Muscle of leg (tissue), 11 donors: ENCODE results near the gene RPS6KB2. TPM values are rescaled to one million over a fixed set of nuclear protein-coding genes. Genes with fewer than 3 reads are reported as not detected.

Experiments used
- DNase-seq: peaks from one replicate; pipeline ENCODE4 v3.0.0; 2013
- H3K27ac ChIP-seq: one replicate; pipeline ENCODE4 v1.5.1; 2013; ENCODE audit warnings: mild to moderate bottlenecking, low read length, control low read depth
- H3K27me3 ChIP-seq: one replicate; pipeline ENCODE4 v1.6.1; 2013; ENCODE audit warnings: low read length; ENCODE audit not compliant: control insufficient read depth, insufficient read depth
- H3K36me3 ChIP-seq: one replicate; pipeline ENCODE4 v1.6.1; 2013; ENCODE audit warnings: low read length; ENCODE audit not compliant: control insufficient read depth, insufficient read depth
- H3K4me1 ChIP-seq: one replicate; pipeline ENCODE4 v1.6.1; 2013; ENCODE audit warnings: low read length; ENCODE audit not compliant: control insufficient read depth, insufficient read depth
- H3K4me3 ChIP-seq: one replicate; pipeline ENCODE4 v1.5.1; 2013; ENCODE audit warnings: low read length, control low read depth
- H3K9me3 ChIP-seq: replicated peaks from 2 replicates; pipeline ENCODE4 v1.6.1; 2013; ENCODE audit warnings: low read depth, low read length; ENCODE audit not compliant: control insufficient read depth
- WGBS: methylation state at CpG from one replicate; pipeline ENCODE4 v1.1.5; 2013; ENCODE audit warnings: missing lambda C conversion rate; ENCODE audit not compliant: insufficient coverage; 5-methylcytosine and 5-hydroxymethylcytosine counted together
- polyA plus RNA-seq, 8 donors: library from polyadenylated mRNA; unstranded; fragments of 120-200 nt; gene quantifications; one replicate each; pipeline versions ENCODE4 v1.2.1 to v1.2.3, GENCODE V29; 2013; ENCODE audit warnings: inconsistent platforms in 1 of 8, low replicate concordance in 1 of 8; ENCODE audit not compliant: insufficient read length in 8 of 8, insufficient read depth in 1 of 8
- total RNA-seq: library from RNA; stranded (reverse); fragments of 120-200 nt; gene quantifications from one replicate; pipeline ENCODE4 v1.2.4, GENCODE V29; 2013

Gene RPS6KB2
- total and polyA plus RNA-seq, 9 donors, result 27.9 to 45.5 (median 37.7) TPM

DNA sequence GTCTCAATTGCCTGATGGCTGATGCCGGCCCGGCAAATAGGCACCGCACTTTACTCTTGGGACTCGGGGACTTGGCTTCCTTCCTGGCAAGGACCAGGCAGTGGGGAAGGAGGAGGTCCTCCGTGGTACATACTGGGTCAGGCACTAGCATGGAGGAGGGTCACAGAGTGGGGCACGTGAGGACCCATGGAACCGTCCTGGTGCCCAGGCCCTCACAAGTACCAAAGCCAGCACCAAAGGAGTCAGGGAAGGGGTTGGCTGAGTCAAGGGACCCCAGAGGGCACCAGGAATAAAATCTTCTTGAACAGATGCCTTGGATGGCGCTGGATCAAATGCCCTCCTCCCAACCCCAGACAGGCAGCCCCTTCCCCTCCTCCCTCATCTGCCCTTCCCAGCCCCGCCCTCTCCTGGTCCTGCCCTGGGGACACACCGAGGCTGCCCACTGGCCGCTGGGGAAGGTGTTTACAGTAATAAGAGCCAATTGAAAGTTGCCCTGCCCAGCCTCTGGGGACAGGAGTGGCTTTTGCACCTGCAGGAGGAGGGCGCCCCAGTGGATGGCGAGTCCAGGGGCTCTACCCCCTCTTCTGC, 18.4 kb upstream of the RPS6KB2 start:
- Histone ChIP-seq H3K9me3 (no peaks in the 10 kb centered on the region), H3K4me1 (peaks cover 53% of the 10 kb centered on the region), H3K27ac (no peak overlapping the region), H3K4me3 (no peak overlapping the region), H3K36me3 (no peaks in the 10 kb centered on the region), H3K27me3 (peaks cover 55% of the 10 kb centered on the region)
- 51% methylated on average over 5 of the region's 13 CpGs for WGBS
- no peak for DNase-seq

DNA sequence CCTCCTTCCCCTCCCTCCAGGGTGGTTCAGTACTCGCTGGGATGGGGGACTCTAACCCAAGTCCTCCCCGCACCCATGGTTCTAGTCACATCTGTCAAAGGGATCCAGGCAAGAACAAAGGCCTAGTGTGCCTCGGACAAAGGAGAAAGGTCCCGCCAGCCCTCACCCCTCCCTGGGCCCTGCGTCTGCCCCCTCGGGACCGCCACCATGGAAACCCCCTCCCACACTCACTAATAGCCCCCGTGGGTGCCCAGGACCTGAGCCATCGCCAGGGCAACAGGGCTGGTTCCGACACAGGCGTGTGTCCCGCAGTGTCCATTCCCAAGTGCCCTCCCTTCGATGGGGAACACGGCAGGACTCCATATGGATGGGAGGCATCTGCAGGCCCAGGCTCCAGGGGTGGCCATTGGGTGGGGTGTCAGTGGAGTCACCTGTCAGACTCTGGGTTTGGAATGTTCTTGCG, 17.9 kb upstream of the RPS6KB2 start:
- Histone ChIP-seq H3K4me3 (no peak overlapping the region), H3K4me1 (peaks cover 58% of the 10 kb centered on the region), H3K36me3 (no peaks in the 10 kb centered on the region), H3K27me3 (peaks cover 55% of the 10 kb centered on the region), H3K27ac (no peak overlapping the region), H3K9me3 (no peaks in the 10 kb centered on the region)
- no peak for DNase-seq
- WGBS, result 63% methylated on average over 10 of the region's 15 CpGs

DNA sequence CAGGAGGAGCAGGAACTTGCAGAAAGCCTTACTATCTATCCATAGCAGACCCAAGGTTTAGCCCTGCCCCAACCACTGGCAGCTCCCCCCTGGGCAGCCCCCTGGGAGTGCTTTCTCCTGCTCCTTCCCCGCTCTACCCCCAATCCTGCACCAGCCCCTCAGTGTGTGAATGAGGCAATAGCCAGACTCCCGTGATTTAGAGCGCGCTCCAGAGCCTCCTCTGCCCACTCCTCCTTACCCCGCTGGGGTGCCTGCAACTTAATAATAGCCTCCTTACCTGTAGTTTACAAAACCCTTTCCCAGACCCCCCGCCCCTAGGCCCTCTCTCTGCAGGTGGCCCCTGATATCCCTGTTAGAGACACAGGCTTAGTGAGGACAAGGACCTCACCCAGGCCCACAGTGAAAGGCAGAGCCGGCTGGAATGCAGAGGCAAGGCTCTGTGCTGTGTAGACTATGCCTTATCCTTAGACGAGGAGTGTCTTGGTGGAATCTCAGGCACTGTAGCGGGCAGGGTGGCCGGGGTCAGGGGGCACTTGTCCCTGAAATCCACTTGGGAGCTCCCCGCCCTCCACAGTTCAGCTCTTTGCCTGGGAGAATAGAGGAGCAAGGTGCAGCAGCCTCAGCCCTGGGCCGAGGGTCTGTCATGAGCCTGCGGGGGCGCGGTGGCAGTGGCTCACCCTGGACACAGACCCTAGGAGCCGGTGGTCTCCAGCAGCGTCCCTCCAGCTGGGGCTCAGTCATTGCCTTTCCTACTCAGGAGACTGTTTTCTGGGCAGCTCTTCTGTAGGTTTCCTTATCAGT, 17.1 kb upstream of the RPS6KB2 start:
- Histone ChIP-seq H3K4me1 (peaks cover 63% of the 10 kb centered on the region), H3K36me3 (peaks cover 2% of the 10 kb centered on the region), H3K27ac (no peak overlapping the region), H3K27me3 (peaks cover 55% of the 10 kb centered on the region), H3K9me3 (no peaks in the 10 kb centered on the region), H3K4me3 (no peak overlapping the region)
- 83% methylated on average over 7 of the region's 17 CpGs for WGBS
- no peak for DNase-seq

DNA sequence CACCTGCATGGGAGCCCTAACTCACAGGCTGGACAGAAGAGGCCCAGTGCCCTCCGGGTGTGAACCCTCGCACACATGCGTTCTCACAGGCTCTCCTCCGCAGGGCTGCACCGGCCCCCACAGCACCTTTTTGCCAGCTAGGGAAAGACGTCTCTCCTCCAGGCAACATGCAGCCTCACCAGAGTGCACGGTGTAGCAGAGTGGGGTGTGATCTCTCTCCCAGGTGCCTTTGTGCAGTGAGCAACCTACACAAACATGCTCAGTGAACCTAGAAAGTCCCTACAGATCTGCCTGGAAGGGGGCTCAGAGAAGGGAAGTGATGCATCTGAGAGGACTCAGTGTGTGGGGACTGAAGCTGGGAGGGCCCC, 16.5 kb upstream of the RPS6KB2 start:
- Histone ChIP-seq H3K27me3 (peaks cover 55% of the 10 kb centered on the region), H3K27ac (no peak overlapping the region), H3K4me1 (peaks cover 68% of the 10 kb centered on the region), H3K36me3 (peaks cover 4% of the 10 kb centered on the region), H3K4me3 (no peak overlapping the region), H3K9me3 (no peaks in the 10 kb centered on the region)
- DNase-seq, result no peak
- no CpG with 5 or more reads among the region's 7 CpGs for WGBS

DNA sequence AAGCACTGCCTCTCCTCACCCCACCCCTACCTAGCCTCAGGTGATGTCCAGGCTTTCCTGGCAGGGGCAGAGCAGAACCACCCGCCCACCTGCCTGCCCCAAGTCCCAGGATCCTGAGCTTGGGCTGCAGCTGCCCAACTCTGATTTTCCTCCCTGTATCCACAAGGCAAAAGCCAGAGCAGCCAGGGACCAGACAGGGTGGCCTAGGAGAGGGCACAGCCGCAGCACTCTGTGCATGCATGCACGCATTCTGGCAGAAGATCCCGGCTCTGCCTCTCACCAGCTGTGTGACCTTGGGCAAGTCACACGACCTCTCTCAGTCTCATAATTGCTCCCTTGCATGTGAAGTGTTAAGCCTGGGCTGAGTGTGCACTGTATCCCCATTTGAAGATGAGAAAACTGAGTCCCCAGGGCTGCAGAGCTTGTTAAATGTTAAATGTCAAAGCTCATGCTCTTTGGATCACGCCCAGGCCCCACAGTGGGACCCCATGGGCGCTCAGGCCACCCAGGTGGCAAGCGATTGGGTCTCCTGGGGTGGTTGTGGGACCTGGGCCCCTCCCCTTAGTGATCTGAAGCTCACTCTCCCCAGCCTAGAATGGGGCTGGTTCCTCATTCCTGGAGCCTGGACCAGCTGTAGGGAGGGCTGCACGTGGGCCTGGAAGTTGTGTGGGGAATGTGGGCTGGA, 15.7 kb upstream of the RPS6KB2 start:
- 59% methylated on average over 5 of the region's 9 CpGs for WGBS

DNA sequence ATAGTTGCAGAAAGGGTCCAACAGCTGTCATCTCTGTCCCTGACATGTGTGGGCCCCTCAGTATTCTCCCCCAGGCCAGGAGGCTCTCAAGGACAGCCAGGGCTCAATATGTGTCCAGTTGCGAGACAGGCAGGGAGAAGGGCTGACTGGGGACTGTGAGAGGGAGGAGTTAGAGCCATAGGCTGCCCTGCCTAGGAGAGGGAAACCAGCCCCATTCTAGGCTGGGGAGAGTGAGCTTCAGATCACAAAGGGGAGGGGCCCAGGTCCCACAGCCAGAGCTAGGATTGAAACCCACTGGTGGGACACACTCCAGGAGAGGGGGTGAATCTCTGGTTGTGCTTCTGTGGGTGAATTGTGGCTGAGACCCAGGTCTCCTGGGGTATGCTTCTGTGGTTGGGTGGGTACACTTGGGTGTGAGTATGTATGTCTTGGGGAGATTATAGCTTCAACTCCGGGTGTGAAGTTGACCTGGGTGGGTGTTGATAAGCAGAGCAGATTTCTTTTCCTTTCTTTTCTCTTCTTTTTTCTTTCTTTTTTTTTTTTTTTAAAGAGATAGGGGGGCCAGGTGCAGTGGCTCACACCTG, 14.9 kb upstream of the RPS6KB2 start:
- Histone ChIP-seq H3K9me3 (no peaks in the 10 kb centered on the region), H3K4me3 (no peak overlapping the region), H3K4me1 (peaks cover 75% of the 10 kb centered on the region), H3K27me3 (peaks cover 51% of the 10 kb centered on the region), H3K36me3 (peaks cover 4% of the 10 kb centered on the region), H3K27ac (peak overlapping the region; percentile 29)
- DNase-seq, result no peak
- 57% methylated on average over 1 of the region's 2 CpGs for WGBS

More for the DNA sequence above, 15.7 kb upstream of the RPS6KB2 start:
- H3K27me3 ChIP-seq, result peaks cover 53% of the 10 kb centered on the region
- no peak for DNase-seq
- no peak overlapping the region for H3K27ac ChIP-seq
- peaks cover 74% of the 10 kb centered on the region for H3K4me1 ChIP-seq
- no peak overlapping the region for H3K4me3 ChIP-seq
- peaks cover 4% of the 10 kb centered on the region for H3K36me3 ChIP-seq
- no peaks in the 10 kb centered on the region for H3K9me3 ChIP-seq

DNA sequence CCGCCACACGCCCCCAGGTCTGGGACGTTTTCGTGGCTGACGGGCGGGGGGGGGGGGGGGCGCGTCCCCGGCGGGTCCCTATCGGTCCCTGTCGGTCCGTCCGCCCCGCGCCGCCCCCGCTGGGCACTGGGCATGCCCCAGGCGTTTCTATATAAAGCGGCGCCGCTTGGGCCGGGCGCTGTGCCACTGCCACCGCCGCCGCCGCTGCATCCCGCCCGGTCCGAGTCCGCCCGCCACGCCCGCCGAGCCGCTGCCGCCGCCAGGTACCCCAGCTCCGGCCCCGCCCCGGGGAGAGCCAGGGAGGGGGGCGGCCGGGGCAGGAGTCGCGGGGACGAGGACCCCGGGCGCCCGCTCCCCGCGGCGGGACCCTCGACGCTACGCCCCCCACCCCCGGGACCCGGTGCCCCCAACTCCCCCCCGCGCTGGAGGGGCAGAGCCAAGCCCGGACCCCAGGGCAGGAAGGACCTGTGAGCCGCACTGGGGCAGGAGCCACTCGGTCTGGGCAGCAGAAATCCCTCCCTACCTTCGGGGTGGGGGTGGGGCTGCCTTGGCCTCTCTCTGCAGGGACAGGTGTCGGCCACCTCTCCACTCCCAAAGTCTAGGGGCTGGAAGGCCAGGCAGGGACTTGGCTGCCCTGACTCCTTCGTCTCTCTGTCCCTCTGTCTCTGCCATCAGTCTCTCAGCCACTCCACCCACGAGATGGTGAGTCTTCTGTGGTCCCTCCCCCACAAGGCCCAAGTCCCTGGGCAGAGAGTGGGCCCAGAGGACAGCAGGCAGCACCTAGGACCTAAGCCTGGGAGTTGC, 12.6 kb upstream of the RPS6KB2 start, which contains the start of gene CARNS1:
CARNS1 (plus strand) TSS at position 178 of the 804 bp plus-strand sequence; CDS start at position 700, 522 bp downstream.
- H3K27ac ChIP-seq, result peak within 1 kb of the TSS; percentile 94
- peak within 1 kb of the TSS; percentile 44 for H3K4me3 ChIP-seq
- no peaks in the 10 kb centered on the region for H3K9me3 ChIP-seq
- H3K36me3 ChIP-seq, result peaks cover 4% of the 10 kb centered on the region
- WGBS, result 5% methylated on average over 43 of the region's 67 CpGs
- peaks cover 35% of the 10 kb centered on the region for H3K27me3 ChIP-seq
- H3K4me1 ChIP-seq, result peaks cover 72% of the 10 kb centered on the region
- no peak for DNase-seq

DNA sequence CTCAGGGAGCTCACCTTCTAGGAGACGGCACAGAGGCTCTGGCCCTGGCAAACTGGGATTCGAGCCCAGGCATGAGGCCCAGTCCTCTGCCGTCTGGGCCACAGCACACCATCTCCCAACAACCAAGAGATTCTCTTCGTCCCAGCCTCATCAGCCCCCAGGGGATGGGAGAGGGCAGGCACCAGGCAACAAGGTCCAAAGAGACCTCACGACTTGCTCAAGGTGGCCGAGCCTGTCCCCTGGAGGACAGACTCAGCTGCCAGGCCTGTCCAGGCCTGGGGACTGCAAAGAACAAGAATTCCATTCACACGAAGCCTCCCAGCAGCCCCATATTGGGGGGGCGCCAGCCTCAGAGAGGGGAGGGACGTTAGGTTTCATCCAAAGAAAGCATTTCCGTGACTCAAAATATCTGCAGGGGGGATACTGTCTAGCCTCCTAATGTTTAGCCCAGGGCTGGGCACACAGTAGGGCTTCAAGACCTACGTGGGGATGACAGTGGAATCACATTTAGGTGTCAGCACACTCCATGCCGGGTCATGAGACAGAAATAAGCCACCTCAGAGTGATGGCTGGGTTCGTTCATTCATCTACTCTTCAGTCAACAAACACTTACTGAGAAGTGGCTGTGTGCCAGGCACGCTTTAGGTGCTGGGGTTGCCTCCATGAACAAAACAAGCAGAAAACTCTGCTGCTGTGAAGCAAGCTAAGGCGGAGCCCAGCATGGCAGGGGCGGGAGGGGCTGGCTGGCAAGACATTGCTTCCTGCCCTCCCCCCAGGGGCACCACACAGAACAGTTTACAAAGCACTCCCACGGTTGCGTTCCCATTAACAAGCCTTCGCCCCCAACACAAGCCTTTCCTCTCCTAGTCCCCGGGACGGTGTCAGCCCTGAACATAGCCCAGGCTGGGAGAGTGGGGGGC, 11.6 kb upstream of the RPS6KB2 start:
- Histone ChIP-seq H3K4me1 (peaks cover 71% of the 10 kb centered on the region), H3K4me3 (peak overlapping the region; percentile 44), H3K27ac (peak overlapping the region; percentile 94), H3K36me3 (peaks cover 4% of the 10 kb centered on the region), H3K27me3 (peaks cover 26% of the 10 kb centered on the region), H3K9me3 (no peaks in the 10 kb centered on the region)
- WGBS, result 46% methylated on average over 9 of the region's 21 CpGs
- no peak for DNase-seq

DNA sequence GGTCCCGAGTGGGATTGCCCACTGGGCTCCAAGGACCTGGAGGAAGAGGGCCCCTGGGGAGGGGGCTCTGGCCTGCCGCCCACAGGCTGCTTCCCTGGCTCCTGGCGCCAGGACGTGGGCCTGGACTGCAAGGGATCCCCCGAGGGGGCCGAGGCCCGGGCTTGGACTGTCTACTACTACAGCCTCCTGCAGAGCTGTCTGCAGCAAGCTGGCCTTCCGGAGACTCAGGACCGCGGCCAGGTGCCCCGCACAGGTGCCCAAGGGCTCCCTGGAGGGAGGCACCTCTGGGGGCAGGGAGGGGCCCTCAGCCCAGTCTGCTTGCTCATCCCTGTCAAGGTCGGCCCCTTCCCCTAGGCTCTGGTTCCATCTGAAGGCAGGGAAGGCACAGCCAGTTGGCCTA, 10.9 kb upstream of the RPS6KB2 start:
- H3K27ac ChIP-seq, result peak overlapping the region; percentile 94
- H3K36me3 ChIP-seq, result peaks cover 7% of the 10 kb centered on the region
- no peaks in the 10 kb centered on the region for H3K9me3 ChIP-seq
- H3K4me3 ChIP-seq, result peak overlapping the region; percentile 1
- H3K4me1 ChIP-seq, result peaks cover 71% of the 10 kb centered on the region
- WGBS, result 58% methylated on average over 10 of the region's 12 CpGs
- no peak for DNase-seq
- peaks cover 20% of the 10 kb centered on the region for H3K27me3 ChIP-seq
